Measurements from ENCODE around the gene PMVK. TPM values are rescaled to one million over a fixed set of nuclear protein-coding genes. Genes with fewer than 3 reads are reported as not detected.

The PMVK gene
- total and polyA plus RNA-seq, 10 of the 15 experiments (the other 5 are each of a cell fraction or from before 2014, with no cell fraction given): 6.0 to 121 (median 49.4) TPM

- H3K27me3 ChIP-seq (replicated peaks in 1 of 2; ENCODE audit: control insufficient read depth in 2 of 2, insufficient read depth in 2 of 2, low read length in 1 of 2): no peaks in the 10 kb centered on the region
- in situ Hi-C loops (cut with MboI) (no loop called here), intact Hi-C loops (cut with micrococcal nuclease; ENCODE audit: unreplicated experiment) (no loop called here)
- POLR2A ChIA-PET: interaction anchor here (0.7 to 2.4 kb wide), 15 partner anchors 7 to 383 kb away, joined by 3 to 18 read pairs (median 4); partner anchors contain the start of genes FLAD1, PBXIP1, PYGO2 and SHC1
- ATAC-seq (peak; percentile 1; the same call in 1 of the 3 replicates), FAIRE-seq (no peak), DNase-seq (ENCODE audit: low read depth, low spot score) (no peak)
- H3K27ac ChIP-seq (ENCODE audit: control insufficient read depth, insufficient read depth): peak overlapping the region; percentile 100
- H3K4me3 ChIP-seq: peak overlapping the region; percentile 74
- H2AFZ ChIP-seq (ENCODE audit: control insufficient read depth, low read depth, low read length): no peak overlapping the region
- no peaks in the 10 kb centered on the region for H4K20me1 ChIP-seq (ENCODE audit: control insufficient read depth, insufficient read depth)
- 0% methylated on average over 5 of the region's 5 CpGs for WGBS (ENCODE audit: insufficient coverage, insufficient replicate concordance, low lambda C conversion rate, missing lambda C conversion rate)
- H3K79me2 ChIP-seq (ENCODE audit: control insufficient read depth, insufficient read depth, low read length): peaks cover 51% of the 10 kb centered on the region
- H3K9ac ChIP-seq (ENCODE audit: control insufficient read depth, insufficient read depth, low read length): peak overlapping the region; percentile 98
- no peaks in the 10 kb centered on the region; the same call in 2 of the 3 replicates for H3K9me3 ChIP-seq (replicated peaks; ENCODE audit: control insufficient read depth, insufficient read depth, low read length)
- SMC1A ChIA-PET (ENCODE audit: uncharacterized antibody, unreplicated experiment): interaction anchor here (0.9 to 1.6 kb wide), 8 partner anchors 9 to 382 kb away, joined by 3 to 5 read pairs (median 4); no protein-coding TSS in a partner anchor
- RAD21 ChIA-PET (ENCODE audit: unreplicated experiment): interaction anchor here (0.8 to 2.2 kb wide), 11 partner anchors 58 to 273 kb away, joined by 3 to 15 read pairs (median 5); partner anchors contain the start of genes ADAM15 and KCNN3
- H3K36me3 ChIP-seq (ENCODE audit: control insufficient read depth in 2 of 2, insufficient read depth in 2 of 2, low read length in 1 of 2): peaks cover 2 to 3% of the 10 kb centered on the region in 2 experiments; a peak in 3 of 4 replicates
- CTCF ChIA-PET: interaction anchor here (1.2 to 2.8 kb wide), 5 partner anchors 10 to 382 kb away, joined by 4 to 16 read pairs (median 5); no protein-coding TSS in a partner anchor
- BruUV-seq (replicated peaks): no TSS peak
- H3K4me1 ChIP-seq (ENCODE audit: control insufficient read depth, insufficient read depth, low read length): peaks cover 74% of the 10 kb centered on the region
- H3K4me2 ChIP-seq (ENCODE audit: control insufficient read depth, insufficient read depth): peak overlapping the region; percentile 100
- TF ChIP-seq ZZZ3 (IDR thresholded peaks at IDR 0.05; ENCODE audit: control insufficient read depth, insufficient read length, low read depth) (no peak), IRF4 (IDR thresholded peaks at IDR 0.05; ENCODE audit: low read depth, low read length) (no peak), SMARCA5 (IDR thresholded peaks at IDR 0.05) (0 out of 2 replicates have a peak, but pooled peaks have one; percentile 12), TCF7 (IDR thresholded peaks at IDR 0.05; ENCODE audit: borderline replicate concordance) (no peak), ZNF622 (IDR thresholded peaks at IDR 0.05) (no peak), E2F4 (IDR thresholded peaks at IDR 0.05; ENCODE audit: low read depth, low read length) (no peak), ZSCAN29 (IDR thresholded peaks at IDR 0.05) (no peak), CBX5 (IDR thresholded peaks at IDR 0.05; ENCODE audit: low read depth) (no peak), POLR2A (IDR thresholded peaks at IDR 0.05; ENCODE audit: low read depth, low read length) (peak; percentile 64), POU2F2 (IDR thresholded peaks at IDR 0.05; ENCODE audit: borderline replicate concordance, low read depth, low read length) (0 out of 3 replicates have a peak, but pooled peaks have one; percentile 5), RAD51 (IDR thresholded peaks at IDR 0.05) (no peak), ZBTB40 (IDR thresholded peaks at IDR 0.05; ENCODE audit: borderline replicate concordance) (0 out of 2 replicates have a peak, but pooled peaks have one; percentile 40), MLLT1 (IDR thresholded peaks at IDR 0.05) (0 out of 2 replicates have a peak, but pooled peaks have one; percentile 13), ZBTB33 (IDR thresholded peaks at IDR 0.05) (no peak), HDGF (IDR thresholded peaks at IDR 0.05) (peak; percentile 69), YY1 (IDR thresholded peaks at IDR 0.05; ENCODE audit: low read depth, low read length) (no peak)
Measured at GRCh38 chr1:154941333-154942013, 5.0 kb upstream of the PMVK start.
